GM19438 (cell line): ENCODE data around the gene SNRPD2.
"Not testable (repeated sequence)": the region's sequence is repeated elsewhere in the genome, so short reads cannot be mapped to it uniquely, and the experiment has no call there.

Experiments
- ATAC-seq: cut with Tn5 transposase; IDR thresholded peaks from one replicate; pipeline ENCODE4 v1.9.1; 2021; ENCODE audit warnings: low read depth; ENCODE audit not compliant: unreplicated experiment

SNRPD2 gene

DNA sequence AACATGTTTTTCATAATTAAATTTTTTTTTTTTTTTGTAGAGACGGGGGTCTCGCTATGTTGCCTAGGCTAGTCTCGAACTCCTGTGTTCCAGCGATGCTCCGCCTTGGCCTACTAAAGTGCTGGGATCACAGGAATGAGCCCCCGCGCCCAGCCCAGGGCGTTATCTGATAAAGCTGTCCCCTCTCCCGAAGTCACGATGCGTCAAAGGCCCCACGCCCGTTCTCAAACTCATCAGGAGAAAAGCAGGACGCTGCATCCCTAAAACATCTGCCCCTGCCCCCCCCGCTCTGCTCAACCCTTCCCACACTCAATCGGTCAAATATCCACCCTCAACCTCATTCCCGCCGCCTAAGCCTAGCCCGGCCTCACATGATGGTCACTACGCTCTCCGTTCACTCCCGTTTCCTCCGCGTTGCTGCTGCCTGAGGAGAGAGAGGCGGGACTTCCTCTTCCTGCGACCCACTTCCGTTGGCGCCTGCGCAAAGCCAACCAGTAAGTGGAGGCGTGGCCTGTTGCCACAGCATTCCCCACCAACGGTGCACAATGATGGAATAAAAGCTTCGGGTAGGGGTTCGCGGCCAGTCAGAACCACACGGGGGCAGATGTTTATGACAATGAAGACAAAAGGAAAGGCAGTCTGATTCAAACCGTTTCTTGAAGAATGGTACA is at the start of gene SNRPD2:
Gene SNRPD2, minus strand, starts transcription at position 438 of the 671 bp plus-strand sequence. Its CDS starts 65 bp downstream, at position 373.
- peak; percentile 42 for ATAC-seq

DNA sequence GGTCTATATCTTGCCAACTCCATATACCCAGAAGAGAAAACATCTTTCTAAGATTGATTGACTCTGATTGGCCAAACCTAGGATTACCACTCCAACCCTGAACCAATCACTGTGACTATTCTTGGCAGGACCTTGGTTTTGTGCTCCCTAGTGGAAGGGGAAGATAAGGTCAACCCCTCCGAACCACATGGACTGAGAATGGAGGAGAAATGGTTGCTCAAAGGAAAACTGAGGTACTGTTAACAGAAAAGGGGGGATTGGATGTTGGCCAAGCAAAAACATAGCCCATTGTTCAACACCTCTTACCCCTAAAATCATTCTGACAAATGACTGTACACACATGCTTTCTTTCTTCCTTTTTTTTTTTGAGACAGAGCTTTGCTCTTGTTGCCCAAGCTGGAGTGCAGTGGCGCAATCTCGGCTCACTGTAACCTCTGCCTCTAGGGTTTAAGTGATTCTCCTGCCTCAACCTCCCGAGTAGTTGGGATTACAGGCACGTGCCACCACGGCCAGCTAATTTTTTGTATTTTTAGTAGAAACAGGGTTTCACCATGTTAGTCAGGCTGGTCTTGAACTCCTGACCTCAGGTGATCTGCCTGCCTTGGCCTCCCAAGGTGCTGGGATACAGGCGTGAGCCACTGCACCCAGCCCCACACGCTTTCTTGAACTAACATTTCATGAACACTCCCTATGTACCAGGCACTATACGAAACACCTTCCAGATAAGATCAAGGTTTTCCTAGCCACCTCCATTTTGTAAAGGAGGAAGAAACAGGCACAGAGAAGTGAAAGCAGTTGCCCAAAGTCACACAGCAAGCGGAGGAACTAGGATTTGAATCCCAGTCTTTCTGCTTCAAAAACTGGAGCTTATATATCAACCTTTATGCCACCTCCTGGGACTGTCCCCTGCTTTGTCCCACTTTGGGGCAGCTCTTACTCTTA is 48.0 kb upstream of the SNRPD2 start:
- ATAC-seq, result no peak

DNA sequence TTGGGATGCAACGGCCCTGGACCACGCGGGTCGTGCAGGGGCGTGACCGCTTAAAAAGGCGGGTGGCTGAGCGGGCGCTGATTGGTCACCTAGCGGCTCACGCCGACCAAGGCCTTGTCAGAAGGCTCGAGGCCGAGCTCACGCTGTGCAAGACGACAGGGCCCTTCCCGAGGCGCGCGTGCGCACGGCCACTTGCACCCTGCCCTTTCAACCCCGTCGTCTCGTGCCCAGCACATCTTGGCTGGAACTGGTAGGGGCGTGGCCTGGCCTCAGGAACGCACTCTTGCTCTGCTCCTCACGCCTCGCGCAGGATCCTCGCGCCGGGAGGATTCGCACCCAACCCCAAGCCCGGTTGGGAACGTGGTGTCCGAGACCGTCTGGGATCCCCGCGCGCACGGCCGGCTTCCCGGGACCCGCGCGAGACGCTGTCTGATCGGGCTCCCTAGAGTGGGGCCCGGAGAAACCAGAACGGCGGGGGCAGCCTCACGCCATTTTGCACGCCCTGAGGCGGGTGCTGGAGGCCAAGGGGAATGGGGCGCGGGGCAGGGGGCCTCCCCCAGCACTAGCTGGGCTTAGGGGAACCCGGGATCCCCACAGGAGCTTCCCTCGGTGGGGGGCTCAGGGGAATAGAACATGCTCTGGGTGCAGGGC is 41.5 kb upstream of the SNRPD2 start, which contains the start of gene MEIOSIN:
Gene MEIOSIN, plus strand, starts transcription at position 280 of the 651 bp plus-strand sequence. CDS start 1,938 bp downstream, outside the sequence.
- no peak for ATAC-seq

DNA sequence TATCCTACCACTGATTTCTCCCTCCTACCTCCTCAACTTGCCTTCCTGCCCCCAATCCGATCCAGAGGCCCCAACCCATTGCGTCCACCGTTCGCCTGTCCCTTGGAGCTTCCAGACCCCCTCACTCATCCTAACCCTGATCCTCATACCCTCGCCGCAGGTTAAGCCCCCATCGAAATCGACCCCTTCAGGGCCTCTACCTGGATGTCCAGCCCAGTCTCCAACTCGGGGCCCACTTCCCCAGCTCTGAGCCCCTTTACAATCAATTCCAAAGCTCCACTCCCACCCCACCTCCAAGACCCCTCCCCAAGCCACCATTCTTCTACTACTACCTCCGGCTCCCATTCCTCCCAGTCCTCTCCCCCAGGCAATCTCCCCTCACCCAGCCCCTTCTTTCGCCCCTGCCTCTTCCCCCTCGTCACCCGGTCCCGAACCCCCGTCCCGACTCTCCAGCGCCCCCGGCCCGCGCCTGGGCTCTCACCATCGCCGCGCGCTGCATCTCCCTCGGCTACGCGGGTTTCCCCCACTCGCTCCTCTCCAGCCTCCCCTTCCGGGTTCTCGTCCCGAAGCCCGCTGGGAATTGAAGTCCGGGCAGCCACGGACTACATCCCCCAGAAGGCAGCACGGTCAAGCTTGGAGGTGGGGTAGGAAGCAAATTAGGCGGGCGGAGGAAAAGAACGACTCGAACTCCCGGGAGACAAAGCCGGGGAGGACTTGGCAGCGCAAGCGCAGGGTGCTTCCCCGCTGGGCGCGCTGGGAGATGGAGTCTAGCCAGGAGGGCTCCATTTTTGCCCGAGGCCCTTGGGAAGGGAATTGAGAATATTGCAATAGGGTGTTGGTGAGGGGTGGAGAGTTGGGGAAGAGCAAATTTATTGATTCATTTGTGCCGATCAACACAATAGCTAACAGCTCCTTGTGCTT is 38.9 kb upstream of the SNRPD2 start, which contains the start of gene FBXO46:
Gene FBXO46, minus strand, starts transcription at position 529 of the 921 bp plus-strand sequence. CDS start 17,401 bp downstream, outside the sequence.
- ATAC-seq, result peak; percentile 88

DNA sequence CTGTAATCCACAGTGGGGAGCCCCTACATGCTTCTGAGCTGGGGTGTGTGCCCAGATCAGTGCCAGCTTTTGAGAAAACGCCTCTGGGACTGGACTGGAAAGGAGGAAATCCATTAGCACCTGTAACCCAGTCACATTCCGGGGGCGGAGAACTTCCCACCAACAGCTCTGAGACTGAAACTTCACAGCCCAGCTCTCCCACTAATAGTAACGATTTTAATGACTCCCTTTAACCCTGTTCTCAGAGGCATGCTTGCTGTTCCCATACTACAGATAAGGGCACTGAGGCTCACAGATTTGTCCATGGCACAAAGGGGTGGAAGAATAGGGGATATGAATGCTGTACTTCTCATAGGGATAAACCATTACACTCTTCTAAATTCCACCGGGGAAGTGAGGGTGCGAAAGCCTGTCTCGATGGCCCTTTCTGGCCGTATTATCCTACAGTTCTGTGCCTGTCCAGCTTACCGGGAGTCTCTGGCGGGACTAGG is 38.1 kb upstream of the SNRPD2 start:
- ATAC-seq, result no peak

DNA sequence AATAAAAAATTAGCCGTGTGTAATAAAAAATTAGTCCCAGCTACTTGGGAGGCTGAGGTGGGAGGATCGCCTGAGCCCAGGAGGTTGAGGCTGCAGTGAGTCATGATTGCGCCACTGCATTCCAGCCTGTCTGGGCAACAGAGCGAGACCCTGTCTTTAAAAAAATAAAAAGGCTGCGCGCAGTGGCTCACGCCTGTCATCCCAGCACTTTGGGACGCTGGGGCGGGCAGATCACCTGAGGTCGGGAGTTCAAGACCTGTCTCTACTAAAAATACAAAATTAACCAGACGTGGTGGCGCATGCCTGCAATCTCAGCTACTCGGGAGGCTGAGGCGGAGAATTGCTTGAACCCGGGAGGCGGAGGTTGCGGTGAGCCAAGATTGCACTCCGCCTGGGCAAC is 36.9 kb upstream of the SNRPD2 start:
- not testable (repeated sequence) for ATAC-seq

DNA sequence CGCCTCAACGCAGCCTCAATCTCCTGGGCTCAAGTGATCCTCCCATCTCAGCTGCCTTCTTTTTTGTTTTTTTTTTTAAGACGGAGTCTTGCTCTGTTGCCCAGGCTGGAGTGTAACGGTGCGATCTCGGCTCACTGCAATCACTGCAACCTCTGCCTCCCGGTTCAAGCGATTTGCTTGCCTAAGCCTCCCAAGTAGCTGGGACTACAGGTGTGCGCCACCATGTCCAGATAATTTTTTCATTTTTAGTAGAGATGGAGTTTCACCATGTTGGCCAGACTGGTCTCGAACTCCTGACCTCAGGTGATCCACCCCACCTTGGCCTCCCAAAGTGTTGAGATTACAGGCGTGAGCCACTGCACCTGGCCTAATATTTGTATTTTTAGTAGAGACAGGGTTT is 28.3 kb upstream of the SNRPD2 start:
- ATAC-seq, result not testable (repeated sequence)

DNA sequence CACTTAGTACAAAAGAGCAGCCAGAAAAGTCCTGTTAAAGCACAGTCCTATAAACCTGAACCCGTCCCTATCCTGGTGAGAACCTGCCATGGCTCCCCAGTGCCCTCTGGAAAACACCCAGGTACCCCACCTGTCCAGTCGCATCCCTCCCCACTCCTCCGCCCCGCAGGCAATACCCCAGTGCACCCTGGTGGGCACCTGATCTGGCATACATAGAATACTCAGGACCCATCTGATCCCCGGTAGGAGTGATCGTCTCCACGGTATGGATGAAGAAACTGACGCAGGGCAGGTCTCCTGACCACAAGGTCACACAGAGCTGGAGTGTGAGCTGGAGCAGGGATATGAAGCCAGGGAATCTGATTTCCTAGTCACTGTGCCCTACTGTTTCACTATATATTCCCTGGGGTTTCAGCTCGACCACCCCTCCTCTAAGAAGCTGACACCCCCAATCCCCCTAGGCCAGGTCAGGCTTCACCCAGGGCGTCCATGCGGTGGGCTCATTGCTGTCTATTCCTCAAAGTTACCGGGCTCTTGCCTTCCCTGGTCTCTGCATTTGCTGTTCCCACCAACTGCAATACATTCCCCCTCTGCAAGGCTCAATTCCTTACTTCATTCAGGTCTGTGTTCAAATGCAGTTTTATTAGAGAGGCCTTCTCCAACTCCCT is 26.4 kb upstream of the SNRPD2 start:
- ATAC-seq, result no peak

DNA sequence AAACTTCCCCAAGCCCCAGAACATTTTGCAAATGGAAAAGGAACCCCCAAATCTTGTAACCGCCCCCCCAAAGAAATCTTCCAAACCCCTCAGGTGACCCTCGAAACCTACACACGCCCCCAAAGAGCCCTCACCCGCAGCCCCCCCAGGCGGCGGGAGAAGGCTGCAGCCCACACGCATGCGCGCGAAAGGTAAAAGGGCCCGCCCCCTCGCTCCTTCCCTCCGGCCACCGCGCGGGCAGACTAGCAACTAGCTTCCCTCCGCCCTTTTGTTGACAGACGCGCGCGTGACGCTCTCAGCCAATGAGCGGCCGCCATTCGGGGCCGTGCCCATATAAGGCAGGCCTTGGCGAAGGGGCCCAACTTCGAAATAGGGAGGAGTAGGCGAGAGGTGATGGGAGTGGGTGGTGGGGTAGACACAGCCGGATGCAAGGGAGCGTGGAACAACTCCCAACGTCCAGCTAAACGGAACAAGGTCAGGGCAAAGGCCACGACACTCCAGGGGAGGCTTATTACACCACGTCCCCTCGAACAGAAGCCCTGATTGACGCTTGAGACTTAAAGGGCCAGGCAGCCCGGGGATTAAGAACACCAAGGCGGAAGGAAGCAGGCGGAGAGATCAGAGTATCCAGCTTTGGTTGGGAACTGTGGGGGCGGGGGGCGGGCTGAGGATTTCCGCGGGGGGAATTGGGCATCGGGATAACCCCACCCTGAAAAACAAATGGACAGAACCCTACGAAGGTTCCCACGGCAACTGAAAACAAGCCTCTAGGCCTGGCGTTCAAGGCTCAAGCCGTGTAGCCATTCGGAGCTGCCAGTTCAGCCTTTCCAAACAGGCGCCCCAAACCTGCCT is 25.6 kb upstream of the SNRPD2 start:
- ATAC-seq, result peak; percentile 84

DNA sequence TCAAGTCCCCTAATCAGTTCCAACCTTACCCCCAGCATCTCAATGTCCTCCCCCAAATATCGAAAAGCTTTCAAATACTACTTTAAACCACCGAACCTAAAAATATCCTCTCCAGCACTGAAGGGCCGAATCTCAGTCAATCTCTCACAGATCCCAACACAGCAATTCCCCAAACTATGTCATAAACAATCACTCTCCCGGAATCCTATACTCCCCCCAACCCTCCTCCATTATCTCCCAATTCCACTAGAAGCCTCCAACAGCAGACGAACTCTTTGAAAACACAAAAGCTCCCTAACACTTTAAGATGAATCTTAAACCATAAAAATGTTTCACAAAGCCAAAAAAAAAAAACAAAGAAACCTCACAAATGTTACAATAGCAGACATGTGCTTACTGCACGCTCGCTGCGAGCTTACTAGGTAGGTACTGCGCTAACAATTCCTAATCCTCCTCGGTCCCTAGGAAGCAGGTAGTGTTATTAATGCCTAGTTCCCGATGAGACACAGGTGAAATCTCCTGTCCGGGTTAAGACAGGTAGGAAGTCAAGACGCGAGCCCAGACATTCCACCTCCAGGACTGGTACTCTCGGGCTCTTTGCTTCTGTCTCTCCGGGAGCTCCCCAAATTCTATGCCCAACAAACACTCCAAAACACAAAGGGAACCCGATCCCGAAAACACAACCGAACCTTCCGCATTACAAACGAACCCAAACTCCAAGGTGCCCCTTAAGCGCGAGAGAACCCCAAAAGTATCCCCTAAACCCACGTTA is 24.8 kb upstream of the SNRPD2 start:
- ATAC-seq, result no peak

DNA sequence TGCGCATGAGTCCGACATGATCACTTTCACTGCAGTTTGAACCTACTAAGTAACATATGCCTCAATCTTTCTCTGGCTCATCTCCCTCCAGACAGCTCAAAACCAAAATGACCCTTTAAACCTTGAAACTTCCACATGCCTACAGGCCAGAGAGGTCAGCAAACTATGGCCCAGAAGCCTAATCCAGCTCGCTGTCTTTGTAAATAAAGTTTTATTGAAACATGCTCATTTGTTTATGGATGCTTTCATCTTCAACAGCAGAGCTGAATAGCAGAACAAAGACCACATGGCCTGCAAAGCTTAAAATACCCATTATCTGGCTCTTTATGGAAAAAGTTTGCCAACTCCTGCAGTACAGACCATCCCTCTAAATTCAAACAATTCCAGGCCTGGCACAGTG is 23.4 kb upstream of the SNRPD2 start:
- ATAC-seq, result no peak

DNA sequence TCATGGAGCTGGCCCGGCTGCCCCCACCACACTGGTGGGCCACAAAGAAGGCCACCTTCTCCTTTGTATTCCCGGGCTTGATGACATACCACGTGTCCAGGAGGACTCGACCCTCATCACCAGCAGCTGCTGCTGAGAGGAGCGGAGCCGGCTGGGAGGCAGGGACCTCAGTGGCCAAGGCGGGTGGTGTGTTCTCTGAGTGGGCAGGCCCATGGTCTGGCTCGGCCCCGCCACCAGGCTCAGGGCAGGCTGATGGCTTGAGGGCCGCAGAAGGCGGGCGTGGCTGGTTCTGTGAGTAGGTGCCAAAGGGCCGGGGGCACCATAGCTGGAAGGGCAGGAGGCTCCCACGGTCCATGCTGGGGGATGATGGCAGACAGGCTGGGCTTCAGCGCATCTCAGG is 21.4 kb upstream of the SNRPD2 start:
- no peak for ATAC-seq

DNA sequence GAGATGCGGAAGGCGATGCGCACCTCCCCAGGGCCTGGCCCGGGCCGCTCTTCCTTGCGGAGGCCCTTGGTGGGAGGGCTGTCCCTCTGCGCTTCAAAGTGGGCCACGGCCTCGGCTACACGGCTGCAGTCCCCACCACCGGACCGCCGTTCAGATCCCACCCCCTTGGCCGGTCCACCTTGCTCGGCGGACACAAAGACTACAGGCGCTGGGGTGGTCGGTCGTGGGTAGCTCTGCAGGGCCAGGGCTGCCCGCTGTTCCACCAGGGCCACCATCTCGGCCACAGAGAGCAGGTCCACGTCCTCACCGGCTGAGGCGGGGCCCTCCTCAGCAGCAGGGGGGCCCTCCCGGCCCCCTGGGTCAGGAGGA is 20.9 kb upstream of the SNRPD2 start:
- ATAC-seq, result no peak

DNA sequence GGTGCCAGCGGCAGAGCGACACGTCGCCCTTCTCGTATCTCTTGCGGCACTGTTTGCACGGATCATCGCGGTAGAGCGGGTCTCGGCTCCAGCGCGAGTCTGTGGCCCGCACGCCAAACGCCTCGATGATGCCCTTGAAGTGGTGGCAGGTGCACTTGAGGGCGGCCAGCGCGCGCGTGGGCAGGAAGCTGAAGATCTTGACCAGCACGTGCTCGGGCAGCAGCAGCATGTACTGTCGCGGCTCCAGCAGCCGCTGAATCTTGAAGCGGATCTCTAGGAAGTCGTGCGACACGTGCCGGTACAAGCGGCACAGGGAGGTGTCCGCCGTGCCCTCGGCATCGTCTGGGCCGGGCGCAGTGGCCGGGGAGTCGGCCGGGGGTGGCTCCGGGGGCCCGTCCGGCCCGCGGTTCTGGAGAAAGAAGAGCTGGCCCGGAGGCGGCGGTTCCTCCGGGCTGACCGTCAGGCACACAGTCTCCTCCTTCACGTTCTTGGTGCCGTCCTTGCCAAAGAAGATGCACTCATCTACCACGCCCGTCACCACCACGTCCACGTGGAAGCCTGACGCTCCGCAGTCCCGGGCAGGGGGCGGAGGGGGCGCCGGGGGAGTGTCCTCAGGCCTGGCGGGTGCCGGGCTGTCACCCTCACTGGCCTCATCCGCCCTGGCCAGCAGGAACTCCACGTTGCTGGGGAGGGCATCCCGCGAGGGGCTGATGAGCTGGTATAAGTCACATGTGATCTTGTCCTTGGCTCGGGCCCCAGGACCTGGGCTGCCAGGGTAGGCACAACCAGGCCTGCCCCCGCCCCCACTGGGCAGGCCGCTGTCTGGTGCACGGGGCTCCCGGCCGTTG is 20.3 kb upstream of the SNRPD2 start:
- ATAC-seq, result no peak

DNA sequence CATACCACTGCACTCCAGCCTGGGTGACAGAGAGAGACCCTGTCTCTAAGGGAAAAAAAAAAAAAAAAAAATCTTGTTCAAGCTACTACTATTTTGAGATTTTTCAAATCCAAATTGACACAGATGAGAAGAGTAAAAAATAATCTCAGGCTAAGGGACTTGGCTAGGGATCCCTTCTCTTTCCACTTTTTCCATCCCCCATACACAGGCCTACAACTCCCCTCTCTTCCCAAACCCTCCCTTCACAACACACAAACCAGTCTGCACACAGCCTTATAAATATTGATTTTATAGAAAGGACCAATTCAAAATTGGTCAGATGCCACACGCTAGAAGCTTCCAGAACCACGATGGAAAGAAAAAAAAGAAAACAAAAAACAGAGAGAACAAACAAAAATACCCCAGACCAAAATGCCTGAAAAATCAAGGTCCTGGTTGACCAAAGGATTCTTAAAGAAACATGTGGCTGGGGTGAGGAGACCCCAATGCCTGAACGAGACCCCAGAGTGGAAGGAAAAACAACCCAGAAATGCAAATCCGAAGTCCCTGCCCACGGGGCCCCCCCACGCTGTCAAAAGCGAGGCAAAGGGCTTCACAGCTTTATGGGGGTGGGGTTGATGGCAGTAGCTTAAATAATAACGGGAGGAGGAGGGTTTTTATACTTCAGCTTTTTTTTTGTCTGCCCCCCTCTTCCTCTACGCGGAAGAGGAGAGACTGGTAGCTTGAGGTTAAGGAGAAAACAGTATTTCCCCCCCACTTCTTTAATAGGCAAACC is 18.8 kb upstream of the SNRPD2 start:
- no peak for ATAC-seq
